ENCODE measurements around the gene NTPCR. TPM values are rescaled to one million over a fixed set of nuclear protein-coding genes. Genes with fewer than 3 reads are reported as not detected.

Gene NTPCR
- total and polyA plus RNA-seq, 4 experiments from 2014 or later = 16.0 to 61.6 (median 24.3) TPM

DNA sequence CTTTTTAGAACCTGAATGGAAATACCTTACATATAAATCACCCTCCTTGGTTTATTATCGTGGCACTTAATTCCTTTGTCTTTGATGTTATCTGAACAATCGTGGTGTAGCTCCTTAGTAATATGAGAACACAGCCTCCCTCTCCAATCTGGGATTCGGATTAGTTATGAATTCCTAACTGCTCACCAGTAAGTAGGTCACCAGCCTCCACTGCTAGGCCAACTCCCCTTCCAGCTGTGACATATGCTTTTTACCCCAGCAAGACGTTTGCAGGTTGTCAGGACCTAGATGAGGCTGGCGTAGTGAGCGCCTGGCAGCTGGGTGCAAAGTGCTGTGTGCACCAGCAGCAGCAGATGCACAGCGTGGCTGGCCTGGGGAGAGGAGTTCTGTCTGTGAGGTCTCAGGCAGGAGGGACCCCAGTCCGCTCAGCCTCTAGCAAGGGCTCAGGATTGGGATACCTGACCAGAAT is 38.2 kb downstream of the NTPCR start:
- Mint-ChIP-seq H3K36me3 (peaks cover 41 to 44% of the 10 kb centered on the region in 2 donors), H3K9me3 (peaks cover 0 to 8% (median 2%) of the 10 kb centered on the region in 8 donors)
- POLR2A ChIA-PET (ENCODE audit: partially characterized antibody) = no interaction called here

DNA sequence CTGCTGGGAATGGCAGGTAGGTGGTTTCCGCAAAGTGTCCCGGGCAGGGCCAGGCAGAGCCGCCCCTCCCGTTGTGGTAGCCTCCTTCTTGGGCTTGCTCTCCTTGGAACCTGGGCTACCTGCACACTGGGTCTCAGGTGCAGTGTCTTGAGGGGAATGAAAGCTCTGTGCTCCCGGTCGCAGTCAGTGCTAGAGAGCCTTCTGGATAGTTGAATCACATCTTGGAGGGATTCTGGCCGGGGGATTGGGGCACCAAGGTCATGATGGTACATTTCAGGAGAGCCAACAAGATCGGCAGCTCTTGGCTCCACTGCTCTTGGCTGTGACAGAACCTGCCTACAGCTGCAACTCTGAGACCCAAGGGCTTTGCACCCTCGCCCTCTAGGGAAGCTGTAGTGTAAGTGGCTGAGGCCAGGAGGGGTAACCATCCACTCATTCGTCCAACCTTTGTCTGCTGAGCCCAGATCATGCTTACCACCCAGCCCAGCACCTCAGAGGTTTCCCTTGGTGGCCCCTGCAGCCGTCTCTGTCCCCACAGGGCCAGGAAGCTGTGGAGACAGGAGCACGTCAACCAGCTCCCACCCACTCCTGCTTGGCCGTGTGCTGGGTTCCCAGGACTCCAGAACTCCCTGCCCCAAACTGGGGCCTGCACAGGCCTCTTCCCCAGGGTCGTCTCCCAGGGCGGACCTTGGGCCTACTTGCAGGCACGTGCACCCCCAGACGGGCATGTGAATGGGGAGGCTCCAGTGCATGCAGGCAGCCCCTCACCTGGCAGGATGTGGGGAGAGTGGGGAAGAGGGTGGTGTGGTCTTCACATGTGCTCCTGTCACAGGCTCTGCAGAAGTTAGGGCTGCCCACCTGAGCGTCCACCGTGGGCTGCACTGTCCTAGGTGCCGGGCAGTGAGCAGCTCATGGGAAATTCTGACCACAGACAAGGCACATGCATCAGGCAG is 40.0 kb downstream of the NTPCR start:
- Mint-ChIP-seq H3K4me3 (no peak overlapping the region), H3K4me1 (no peaks in the 10 kb centered on the region), H3K36me3 (peaks cover 48 to 51% of the 10 kb centered on the region in 2 donors), H3K9me3 (peaks cover 0 to 16% (median 10%) of the 10 kb centered on the region in 8 donors), H3K27ac (peak overlapping the region in 3 of 7 donors; percentile 22 to 76 (median 55)), H3K27me3 (no peaks in the 10 kb centered on the region)
- no peaks in the 10 kb centered on the region for H3K27me3 ChIP-seq (ENCODE audit: insufficient read depth, low read length)
- H3K4me3 ChIP-seq (ENCODE audit: low read length in 2 of 2) = no peak overlapping the region
- no peak overlapping the region for H3K27ac ChIP-seq (ENCODE audit: low read depth, low read length)
- no peaks in the 10 kb centered on the region for H3K9me3 ChIP-seq (ENCODE audit: control insufficient read depth in 1 of 2, low read length in 2 of 2)
- H3K36me3 ChIP-seq (ENCODE audit: insufficient read depth, low read length) = peaks cover 3% of the 10 kb centered on the region
- intact Hi-C loops (cut with micrococcal nuclease) = no loop called here
- no peak for DNase-seq
- ChIA-PET POLR2A (ENCODE audit: partially characterized antibody) (interaction anchor here (0.6 to 1.4 kb wide), 2 partner anchors 8 to 28 kb away, joined by 3 read pairs; no protein-coding TSS in a partner anchor), CTCF (ENCODE audit: partially characterized antibody) (interaction anchor here (1.2 to 1.4 kb wide), 2 partner anchors 13 to 15 kb away, joined by 3 to 4 read pairs; no protein-coding TSS in a partner anchor)
- H3K4me1 ChIP-seq (ENCODE audit: insufficient read depth, low read length) = no peaks in the 10 kb centered on the region

More for the DNA sequence above, 38.2 kb downstream of the NTPCR start:
- Histone ChIP-seq H3K27me3 (ENCODE audit: insufficient read depth, low read length) (no peaks in the 10 kb centered on the region), H3K4me1 (ENCODE audit: insufficient read depth, low read length) (no peaks in the 10 kb centered on the region), H3K9me3 (ENCODE audit: control insufficient read depth in 1 of 2, low read length in 2 of 2) (no peaks in the 10 kb centered on the region), H3K36me3 (ENCODE audit: insufficient read depth, low read length) (peaks cover 6% of the 10 kb centered on the region), H3K4me3 (ENCODE audit: low read length in 2 of 2) (no peak overlapping the region), H3K27ac (ENCODE audit: low read depth, low read length) (no peak overlapping the region)
- intact Hi-C loops (cut with micrococcal nuclease) = no loop called here
- CTCF ChIA-PET (ENCODE audit: partially characterized antibody) = interaction anchor here (0.8 kb wide), 1 partner anchor 1648 kb away, joined by 3 read pairs; no protein-coding TSS in a partner anchor
- no peak overlapping the region for H3K4me3 Mint-ChIP-seq
- no peaks in the 10 kb centered on the region for H3K27me3 Mint-ChIP-seq
- H3K4me1 Mint-ChIP-seq = no peaks in the 10 kb centered on the region
- peak overlapping the region in 1 of 7 donors; percentile 36 for H3K27ac Mint-ChIP-seq
- DNase-seq = no peak

DNA sequence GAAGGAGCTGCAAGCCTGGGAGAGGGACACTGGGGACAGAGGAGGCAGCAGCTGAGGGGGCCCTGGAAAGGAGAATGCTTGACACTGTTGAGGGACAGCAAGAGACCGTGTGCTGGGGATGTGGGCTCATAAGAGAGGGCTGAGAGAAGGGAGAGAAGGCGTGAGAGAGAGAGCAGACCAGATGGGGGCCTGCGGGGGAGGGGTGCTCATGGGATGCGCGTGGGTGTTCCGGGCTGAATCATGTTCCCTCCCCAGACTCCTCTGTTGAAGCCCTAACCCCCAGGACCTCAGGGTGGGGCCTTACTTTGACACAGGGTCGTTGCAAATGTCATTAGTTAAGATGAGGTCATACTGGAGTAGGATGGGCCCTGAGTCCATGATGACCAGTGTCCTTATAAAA is 40.8 kb downstream of the NTPCR start:
- intact Hi-C loops (cut with micrococcal nuclease) = no loop called here
- Histone ChIP-seq H3K27ac (ENCODE audit: low read depth, low read length) (no peak overlapping the region), H3K9me3 (ENCODE audit: control insufficient read depth in 1 of 2, low read length in 2 of 2) (no peaks in the 10 kb centered on the region), H3K4me1 (ENCODE audit: insufficient read depth, low read length) (no peaks in the 10 kb centered on the region), H3K4me3 (ENCODE audit: low read length in 2 of 2) (no peak overlapping the region), H3K27me3 (ENCODE audit: insufficient read depth, low read length) (no peaks in the 10 kb centered on the region), H3K36me3 (ENCODE audit: insufficient read depth, low read length) (no peaks in the 10 kb centered on the region)
- CTCF ChIA-PET (ENCODE audit: partially characterized antibody) = interaction anchor here (1.4 kb wide), 1 partner anchor 14 kb away, joined by 4 read pairs; no protein-coding TSS in a partner anchor
- no peaks in the 10 kb centered on the region for H3K27me3 Mint-ChIP-seq
- no peak for DNase-seq
- peaks cover 0 to 16% (median 10%) of the 10 kb centered on the region in 8 donors for H3K9me3 Mint-ChIP-seq
- H3K4me1 Mint-ChIP-seq = no peaks in the 10 kb centered on the region
- POLR2A ChIA-PET (ENCODE audit: partially characterized antibody) = interaction anchor here (1.4 kb wide), 1 partner anchor 9 kb away, joined by 3 read pairs; no protein-coding TSS in a partner anchor
- peaks cover 53 to 56% of the 10 kb centered on the region in 2 donors for H3K36me3 Mint-ChIP-seq
- H3K4me3 Mint-ChIP-seq = no peak overlapping the region
- H3K27ac Mint-ChIP-seq = peak overlapping the region in 3 of 7 donors; percentile 22 to 76 (median 74)

GRCh38 chr1:232992227-232992626 is 41.8 kb downstream of the NTPCR start:
- Histone ChIP-seq H3K4me1 (ENCODE audit: insufficient read depth, low read length) (no peaks in the 10 kb centered on the region), H3K27ac (ENCODE audit: low read depth, low read length) (no peak overlapping the region), H3K27me3 (ENCODE audit: insufficient read depth, low read length) (no peaks in the 10 kb centered on the region), H3K4me3 (ENCODE audit: low read length in 2 of 2) (no peak overlapping the region), H3K36me3 (ENCODE audit: insufficient read depth, low read length) (peaks cover 1% of the 10 kb centered on the region), H3K9me3 (ENCODE audit: control insufficient read depth in 1 of 2, low read length in 2 of 2) (no peaks in the 10 kb centered on the region)
- peaks cover 63 to 64% of the 10 kb centered on the region in 2 donors for H3K36me3 Mint-ChIP-seq
- peaks cover 0 to 16% (median 10%) of the 10 kb centered on the region in 8 donors for H3K9me3 Mint-ChIP-seq
- CTCF ChIA-PET (ENCODE audit: partially characterized antibody) = no interaction called here
- H3K27ac Mint-ChIP-seq = peak overlapping the region in 1 of 7 donors; percentile 50
- H3K27me3 Mint-ChIP-seq = no peaks in the 10 kb centered on the region
- intact Hi-C loops (cut with micrococcal nuclease) = no loop called here
- DNase-seq = no peak
- POLR2A ChIA-PET (ENCODE audit: partially characterized antibody) = no interaction called here
- H3K4me1 Mint-ChIP-seq = no peaks in the 10 kb centered on the region
- no peak overlapping the region for H3K4me3 Mint-ChIP-seq

GRCh38 chr1:232993555-232993954 is 43.1 kb downstream of the NTPCR start:
- Mint-ChIP-seq H3K4me1 (no peaks in the 10 kb centered on the region), H3K9me3 (peaks cover 0 to 16% (median 10%) of the 10 kb centered on the region in 8 donors), H3K27me3 (no peaks in the 10 kb centered on the region), H3K4me3 (no peak overlapping the region), H3K27ac (no peak overlapping the region), H3K36me3 (peaks cover 76% of the 10 kb centered on the region in 2 donors)
- intact Hi-C loops (cut with micrococcal nuclease) = no loop called here
- no peaks in the 10 kb centered on the region for H3K27me3 ChIP-seq (ENCODE audit: insufficient read depth, low read length)
- H3K36me3 ChIP-seq (ENCODE audit: insufficient read depth, low read length) = peaks cover 15% of the 10 kb centered on the region
- CTCF ChIA-PET (ENCODE audit: partially characterized antibody) = interaction anchor here (1.0 kb wide), 1 partner anchor 87 kb away, joined by 3 read pairs; no protein-coding TSS in a partner anchor
- DNase-seq = no peak
- POLR2A ChIA-PET (ENCODE audit: partially characterized antibody) = no interaction called here
- no peak overlapping the region for H3K27ac ChIP-seq (ENCODE audit: low read depth, low read length)
- H3K4me1 ChIP-seq (ENCODE audit: insufficient read depth, low read length) = no peaks in the 10 kb centered on the region
- no peaks in the 10 kb centered on the region for H3K9me3 ChIP-seq (ENCODE audit: control insufficient read depth in 1 of 2, low read length in 2 of 2)
- no peak overlapping the region for H3K4me3 ChIP-seq (ENCODE audit: low read length in 2 of 2)

GRCh38 chr1:232995189-232995588 is 44.8 kb downstream of the NTPCR start:
- no peak overlapping the region for H3K4me3 ChIP-seq (ENCODE audit: low read length in 2 of 2)
- Mint-ChIP-seq H3K4me1 (no peaks in the 10 kb centered on the region), H3K36me3 (peaks cover 87 to 91% of the 10 kb centered on the region in 2 donors), H3K9me3 (peaks cover 0 to 16% (median 10%) of the 10 kb centered on the region in 8 donors), H3K27me3 (no peaks in the 10 kb centered on the region), H3K4me3 (no peak overlapping the region), H3K27ac (no peak overlapping the region)
- intact Hi-C loops (cut with micrococcal nuclease) = no loop called here
- no peak overlapping the region for H3K27ac ChIP-seq (ENCODE audit: low read depth, low read length)
- H3K36me3 ChIP-seq (ENCODE audit: insufficient read depth, low read length) = peaks cover 20% of the 10 kb centered on the region
- ChIA-PET CTCF (ENCODE audit: partially characterized antibody) (no interaction called here), POLR2A (ENCODE audit: partially characterized antibody) (no interaction called here)
- DNase-seq = no peak
- no peaks in the 10 kb centered on the region for H3K9me3 ChIP-seq (ENCODE audit: control insufficient read depth in 1 of 2, low read length in 2 of 2)
- H3K4me1 ChIP-seq (ENCODE audit: insufficient read depth, low read length) = no peaks in the 10 kb centered on the region
- H3K27me3 ChIP-seq (ENCODE audit: insufficient read depth, low read length) = no peaks in the 10 kb centered on the region

DNA sequence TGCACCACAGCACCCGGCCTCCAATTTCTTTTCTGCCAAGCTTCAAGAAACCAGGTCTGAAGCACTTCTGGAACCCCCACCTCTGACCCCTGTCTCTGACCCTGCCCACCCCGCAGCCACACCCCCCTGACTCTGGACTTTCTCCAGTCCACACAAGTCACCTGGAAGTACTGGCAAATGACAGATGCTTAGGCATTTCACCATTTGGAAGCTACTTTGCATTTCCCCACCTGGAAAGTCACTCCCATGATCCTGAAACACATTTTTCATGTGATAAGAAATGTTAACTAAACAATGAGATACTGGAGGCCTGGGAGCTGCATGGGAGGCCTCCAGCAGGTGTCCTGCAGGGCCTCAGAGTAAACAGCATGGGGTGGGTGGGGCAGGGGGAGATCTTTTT is 45.7 kb downstream of the NTPCR start:
- ChIA-PET CTCF (ENCODE audit: partially characterized antibody) (no interaction called here), POLR2A (ENCODE audit: partially characterized antibody) (interaction anchor here (0.5 kb wide), 1 partner anchor 39 kb away, joined by 3 read pairs; no protein-coding TSS in a partner anchor)
- Mint-ChIP-seq H3K4me3 (no peak overlapping the region), H3K4me1 (no peaks in the 10 kb centered on the region), H3K27ac (peak overlapping the region in 1 of 7 donors; percentile 36), H3K9me3 (peaks cover 0 to 16% (median 10%) of the 10 kb centered on the region in 8 donors), H3K27me3 (no peaks in the 10 kb centered on the region), H3K36me3 (peaks cover 88 to 95% of the 10 kb centered on the region in 2 donors)
- Histone ChIP-seq H3K4me1 (ENCODE audit: insufficient read depth, low read length) (no peaks in the 10 kb centered on the region), H3K27me3 (ENCODE audit: insufficient read depth, low read length) (no peaks in the 10 kb centered on the region), H3K36me3 (ENCODE audit: insufficient read depth, low read length) (peaks cover 27% of the 10 kb centered on the region), H3K9me3 (ENCODE audit: control insufficient read depth in 1 of 2, low read length in 2 of 2) (no peaks in the 10 kb centered on the region), H3K27ac (ENCODE audit: low read depth, low read length) (no peak overlapping the region), H3K4me3 (ENCODE audit: low read length in 2 of 2) (no peak overlapping the region)
- DNase-seq = no peak
- intact Hi-C loops (cut with micrococcal nuclease) = no loop called here

Measured in CD4-positive, alpha-beta memory T cell (primary cell).